Ishikawa (cell line): ENCODE measurements around the gene SMCHD1.

Experiments
- CEBPB ChIP-seq: IDR thresholded peaks from 2 replicates; pipeline ENCODE4 v1.6.1; 2012
- CREB1 ChIP-seq: IDR thresholded peaks from 2 replicates; pipeline ENCODE4 v1.6.1; 2012; ENCODE audit warnings: low read depth
- EGR1 ChIP-seq: IDR thresholded peaks from 2 replicates; pipeline ENCODE4 v1.6.1; 2012
- EP300 ChIP-seq: IDR thresholded peaks from 2 replicates; pipeline ENCODE4 v1.6.1; 2012; ENCODE audit warnings: borderline replicate concordance
- FOXM1 ChIP-seq: IDR thresholded peaks from 2 replicates; pipeline ENCODE4 v1.6.1; 2012; ENCODE audit warnings: low read depth, borderline replicate concordance
- NFIC ChIP-seq: IDR thresholded peaks from 2 replicates; pipeline ENCODE4 v1.6.1; 2012
- RAD21 ChIP-seq: IDR thresholded peaks from 2 replicates; pipeline ENCODE4 v1.6.1; 2012; ENCODE audit warnings: low read depth
- TAF1 ChIP-seq: IDR thresholded peaks from 2 replicates; pipeline ENCODE4 v1.6.1; 2012; ENCODE audit warnings: low read depth, mild to moderate bottlenecking
- TCF12 ChIP-seq: IDR thresholded peaks from 2 replicates; pipeline ENCODE4 v1.6.1; 2012; ENCODE audit warnings: low read depth
- TEAD4 ChIP-seq: IDR thresholded peaks from 2 replicates; pipeline ENCODE4 v1.6.1; 2012
- YY1 ChIP-seq: IDR thresholded peaks from 2 replicates; pipeline ENCODE4 v1.6.1; 2012; ENCODE audit warnings: low read depth
- ZBTB7A ChIP-seq: IDR thresholded peaks from 2 replicates; pipeline ENCODE4 v1.6.1; 2012; ENCODE audit warnings: low read depth
- TF ChIP-seq, protein P1 (sequence below): IDR thresholded peaks from 2 replicates; pipeline ENCODE4 v1.6.1; 2012
- TF ChIP-seq, protein P2 (sequence below): IDR thresholded peaks from 2 replicates; pipeline ENCODE4 v1.6.1; 2012; ENCODE audit warnings: low read depth, mild to moderate bottlenecking
- TF ChIP-seq, protein P3 (sequence below): IDR thresholded peaks from 2 replicates; pipeline ENCODE4 v1.6.1; 2012

SMCHD1 gene

DNA sequence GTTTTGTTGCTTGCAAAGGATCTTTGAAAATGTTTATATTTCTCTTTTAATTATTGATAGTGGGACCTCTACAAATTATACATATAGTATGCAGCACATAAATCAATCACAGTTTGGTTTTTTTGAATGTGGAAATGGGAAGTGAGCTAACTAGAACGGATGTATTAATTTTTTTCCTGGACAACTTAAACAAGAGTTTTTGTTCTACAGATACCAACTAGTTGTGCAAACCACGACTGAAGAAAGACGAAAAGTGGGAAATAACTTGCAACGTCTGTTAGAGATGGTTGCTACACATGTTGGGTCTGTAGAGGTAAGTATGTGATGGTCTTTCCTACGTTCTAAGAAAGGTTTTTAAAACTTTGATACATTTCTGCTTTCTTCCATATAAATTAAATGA lies 45.0 kb upstream of the SMCHD1 start:
- TF ChIP-seq FOXM1 (no peak), YY1 (no peak)
- TF ChIP-seq, protein P1, sequence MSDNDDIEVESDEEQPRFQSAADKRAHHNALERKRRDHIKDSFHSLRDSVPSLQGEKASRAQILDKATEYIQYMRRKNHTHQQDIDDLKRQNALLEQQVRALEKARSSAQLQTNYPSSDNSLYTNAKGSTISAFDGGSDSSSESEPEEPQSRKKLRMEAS: no peak

DNA sequence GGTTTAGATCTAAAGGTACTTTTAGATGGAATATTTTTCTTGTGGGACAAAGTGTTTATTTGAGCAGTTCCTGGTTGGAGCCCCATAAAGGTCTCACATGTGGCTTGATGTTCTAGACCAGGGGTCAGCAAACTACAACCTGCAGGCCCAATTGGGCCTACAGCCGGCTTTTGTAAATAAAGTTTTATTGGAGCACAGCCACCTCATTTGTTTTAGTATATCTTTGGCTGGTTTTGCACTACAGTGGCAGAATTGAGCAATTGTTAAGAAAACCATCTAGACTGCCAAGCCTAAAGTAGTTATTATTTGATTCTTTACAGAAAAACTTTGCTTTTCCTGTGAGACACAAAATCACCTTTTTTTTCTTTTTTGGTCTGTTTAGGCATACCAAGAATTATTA lies 42.5 kb upstream of the SMCHD1 start:
- TF ChIP-seq NFIC (no peak), EP300 (no peak), EGR1 (no peak), YY1 (no peak), RAD21 (no peak), CREB1 (no peak), CEBPB (no peak), TCF12 (no peak), ZBTB7A (no peak), TEAD4 (no peak), TAF1 (no peak), FOXM1 (no peak)
- TF ChIP-seq, protein P2, sequence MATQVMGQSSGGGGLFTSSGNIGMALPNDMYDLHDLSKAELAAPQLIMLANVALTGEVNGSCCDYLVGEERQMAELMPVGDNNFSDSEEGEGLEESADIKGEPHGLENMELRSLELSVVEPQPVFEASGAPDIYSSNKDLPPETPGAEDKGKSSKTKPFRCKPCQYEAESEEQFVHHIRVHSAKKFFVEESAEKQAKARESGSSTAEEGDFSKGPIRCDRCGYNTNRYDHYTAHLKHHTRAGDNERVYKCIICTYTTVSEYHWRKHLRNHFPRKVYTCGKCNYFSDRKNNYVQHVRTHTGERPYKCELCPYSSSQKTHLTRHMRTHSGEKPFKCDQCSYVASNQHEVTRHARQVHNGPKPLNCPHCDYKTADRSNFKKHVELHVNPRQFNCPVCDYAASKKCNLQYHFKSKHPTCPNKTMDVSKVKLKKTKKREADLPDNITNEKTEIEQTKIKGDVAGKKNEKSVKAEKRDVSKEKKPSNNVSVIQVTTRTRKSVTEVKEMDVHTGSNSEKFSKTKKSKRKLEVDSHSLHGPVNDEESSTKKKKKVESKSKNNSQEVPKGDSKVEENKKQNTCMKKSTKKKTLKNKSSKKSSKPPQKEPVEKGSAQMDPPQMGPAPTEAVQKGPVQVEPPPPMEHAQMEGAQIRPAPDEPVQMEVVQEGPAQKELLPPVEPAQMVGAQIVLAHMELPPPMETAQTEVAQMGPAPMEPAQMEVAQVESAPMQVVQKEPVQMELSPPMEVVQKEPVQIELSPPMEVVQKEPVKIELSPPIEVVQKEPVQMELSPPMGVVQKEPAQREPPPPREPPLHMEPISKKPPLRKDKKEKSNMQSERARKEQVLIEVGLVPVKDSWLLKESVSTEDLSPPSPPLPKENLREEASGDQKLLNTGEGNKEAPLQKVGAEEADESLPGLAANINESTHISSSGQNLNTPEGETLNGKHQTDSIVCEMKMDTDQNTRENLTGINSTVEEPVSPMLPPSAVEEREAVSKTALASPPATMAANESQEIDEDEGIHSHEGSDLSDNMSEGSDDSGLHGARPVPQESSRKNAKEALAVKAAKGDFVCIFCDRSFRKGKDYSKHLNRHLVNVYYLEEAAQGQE: no peak
- TF ChIP-seq, protein P1: no peak
- TF ChIP-seq, protein P3, sequence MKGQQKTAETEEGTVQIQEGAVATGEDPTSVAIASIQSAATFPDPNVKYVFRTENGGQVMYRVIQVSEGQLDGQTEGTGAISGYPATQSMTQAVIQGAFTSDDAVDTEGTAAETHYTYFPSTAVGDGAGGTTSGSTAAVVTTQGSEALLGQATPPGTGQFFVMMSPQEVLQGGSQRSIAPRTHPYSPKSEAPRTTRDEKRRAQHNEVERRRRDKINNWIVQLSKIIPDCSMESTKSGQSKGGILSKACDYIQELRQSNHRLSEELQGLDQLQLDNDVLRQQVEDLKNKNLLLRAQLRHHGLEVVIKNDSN: no peak

DNA sequence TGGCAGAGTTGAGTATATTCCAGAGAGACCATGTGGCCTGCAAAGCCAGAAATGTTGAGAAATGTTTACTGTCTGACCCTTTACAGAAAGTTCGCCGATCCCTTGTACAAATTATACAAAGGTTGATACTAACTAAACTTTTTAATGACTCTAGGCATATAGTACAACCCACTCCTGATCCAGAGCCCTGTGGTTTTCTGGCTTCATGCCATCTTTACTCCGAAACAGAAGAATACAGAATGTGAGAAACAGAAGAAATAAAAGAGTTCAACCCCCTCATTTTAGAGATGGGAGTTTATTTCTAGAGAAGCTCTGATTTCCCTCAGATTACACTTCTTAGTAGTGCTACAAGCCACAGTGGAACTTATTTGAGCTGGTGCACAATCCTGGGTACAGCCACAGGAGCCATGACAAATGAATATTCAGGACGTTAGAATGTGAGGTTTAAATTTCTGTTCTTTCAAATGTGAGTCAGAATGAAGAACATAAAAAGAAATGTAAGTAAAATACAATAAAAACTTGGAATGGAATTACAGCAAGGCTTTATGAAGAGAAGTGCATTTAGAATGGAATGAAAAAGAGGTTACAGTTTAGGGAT lies 38.0 kb upstream of the SMCHD1 start:
- TF ChIP-seq RAD21 (no peak), ZBTB7A (no peak), CREB1 (no peak), NFIC (no peak), CEBPB (no peak), EGR1 (no peak), TAF1 (no peak), FOXM1 (no peak)
- TF ChIP-seq, protein P1: no peak
- TF ChIP-seq, protein P3: no peak

DNA sequence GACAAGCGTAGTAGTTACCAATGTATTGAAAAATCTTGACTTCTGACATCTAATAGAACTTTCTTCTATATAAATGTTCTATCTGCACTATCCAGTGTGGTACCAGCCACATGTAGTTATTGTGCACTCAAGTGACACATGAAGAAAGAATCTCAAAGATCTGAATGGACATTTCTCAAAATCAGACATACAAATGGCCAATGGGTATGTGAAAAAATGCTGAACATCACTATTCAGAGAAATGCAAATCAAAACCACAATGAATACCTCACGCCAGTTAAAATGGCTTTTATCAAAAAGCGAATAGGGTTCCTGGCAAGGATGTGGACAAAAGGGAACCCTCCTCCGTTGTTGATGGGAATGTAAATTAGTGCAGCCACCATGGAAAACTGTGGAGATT lies 37.5 kb upstream of the SMCHD1 start:
- TF ChIP-seq EGR1: no peak
- no peak for TF ChIP-seq YY1
- TF ChIP-seq, protein P2: no peak
- TF ChIP-seq, protein P1: no peak
- no peak for TF ChIP-seq RAD21
- no peak for TF ChIP-seq ZBTB7A

DNA sequence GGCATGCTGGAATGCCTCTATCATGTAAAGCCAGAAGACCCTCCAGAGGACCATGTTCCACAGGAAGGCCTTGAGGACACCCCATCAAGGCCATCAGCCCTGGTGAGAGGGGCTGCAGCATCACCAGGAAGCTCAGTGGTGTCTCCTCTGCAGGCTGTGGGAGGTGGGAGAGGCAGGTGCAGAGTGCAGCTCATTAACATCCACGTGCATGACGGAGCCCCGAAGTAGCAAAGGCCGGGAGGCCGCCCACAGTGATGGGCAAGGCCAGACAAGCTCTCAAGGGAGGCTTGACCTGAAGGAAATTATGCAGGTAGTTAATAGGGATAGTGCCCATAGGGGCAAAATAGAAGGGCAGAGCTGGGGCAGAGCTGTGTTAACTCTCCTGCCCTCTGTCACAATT lies 30.3 kb upstream of the SMCHD1 start:
- TF ChIP-seq CREB1: no peak
- TF ChIP-seq TEAD4: no peak
- TF ChIP-seq TCF12: no peak
- TF ChIP-seq, protein P1: no peak
- TF ChIP-seq FOXM1: no peak
- TF ChIP-seq ZBTB7A: no peak
- TF ChIP-seq, protein P2: no peak
- TF ChIP-seq RAD21: no peak
- no peak for TF ChIP-seq EP300
- TF ChIP-seq YY1: no peak
- no peak for TF ChIP-seq TAF1
- no peak for TF ChIP-seq NFIC
- no peak for TF ChIP-seq CEBPB
- no peak for TF ChIP-seq EGR1
- TF ChIP-seq, protein P3: no peak
